WERI-Rb-1 (cell line): Measurements from ENCODE around the gene PATJ.

Source experiments
- DNase-seq: peaks from one replicate; pipeline ENCODE4 v3.0.0-alpha.2; 2020
- H3K27ac ChIP-seq: fragments of 250-450 bp; sonication (Bioruptor Pico); 2 replicates; pipeline ENCODE4 v1.5.1; 2020; ENCODE audit warnings: mild to moderate bottlenecking, moderate library complexity
- H3K27me3 ChIP-seq: fragments of 250-450 bp; sonication (Bioruptor Pico); 2 replicates; pipeline ENCODE4 v1.5.1; 2021; ENCODE audit warnings: mild to moderate bottlenecking, low read depth, moderate library complexity; ENCODE audit not compliant: insufficient read depth, severe bottlenecking
- H3K36me3 ChIP-seq: fragments of 250-450 bp; sonication (Bioruptor Pico); 2 replicates; pipeline ENCODE4 v1.5.1; 2020; ENCODE audit warnings: mild to moderate bottlenecking, moderate library complexity
- H3K4me3 ChIP-seq: 2 replicates; pipeline ENCODE4 v1.5.1; 2011; ENCODE audit warnings: low read depth, mild to moderate bottlenecking, control low read depth, low read length
- H3K9me3 ChIP-seq: fragments of 250-450 bp; sonication (Bioruptor Pico); 2 replicates; pipeline ENCODE4 v1.5.1; 2021; ENCODE audit warnings: mild to moderate bottlenecking, moderate library complexity; ENCODE audit not compliant: severe bottlenecking
- TF ChIP-seq, protein P1 (sequence below): IDR thresholded peaks from 2 replicates; pipeline ENCODE4 v1.5.1; 2011; ENCODE audit warnings: low read depth, mild to moderate bottlenecking, control low read depth, inconsistent platforms, low read length

The PATJ gene

GRCh38 chr1:61967750-61968149 lies 225.5 kb downstream of the PATJ start:
- TF ChIP-seq, protein P1, sequence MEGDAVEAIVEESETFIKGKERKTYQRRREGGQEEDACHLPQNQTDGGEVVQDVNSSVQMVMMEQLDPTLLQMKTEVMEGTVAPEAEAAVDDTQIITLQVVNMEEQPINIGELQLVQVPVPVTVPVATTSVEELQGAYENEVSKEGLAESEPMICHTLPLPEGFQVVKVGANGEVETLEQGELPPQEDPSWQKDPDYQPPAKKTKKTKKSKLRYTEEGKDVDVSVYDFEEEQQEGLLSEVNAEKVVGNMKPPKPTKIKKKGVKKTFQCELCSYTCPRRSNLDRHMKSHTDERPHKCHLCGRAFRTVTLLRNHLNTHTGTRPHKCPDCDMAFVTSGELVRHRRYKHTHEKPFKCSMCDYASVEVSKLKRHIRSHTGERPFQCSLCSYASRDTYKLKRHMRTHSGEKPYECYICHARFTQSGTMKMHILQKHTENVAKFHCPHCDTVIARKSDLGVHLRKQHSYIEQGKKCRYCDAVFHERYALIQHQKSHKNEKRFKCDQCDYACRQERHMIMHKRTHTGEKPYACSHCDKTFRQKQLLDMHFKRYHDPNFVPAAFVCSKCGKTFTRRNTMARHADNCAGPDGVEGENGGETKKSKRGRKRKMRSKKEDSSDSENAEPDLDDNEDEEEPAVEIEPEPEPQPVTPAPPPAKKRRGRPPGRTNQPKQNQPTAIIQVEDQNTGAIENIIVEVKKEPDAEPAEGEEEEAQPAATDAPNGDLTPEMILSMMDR: no peak
- H3K4me3 ChIP-seq: no peak overlapping the region
- no peaks in the 10 kb centered on the region for H3K36me3 ChIP-seq
- no peak for DNase-seq
- no peak overlapping the region for H3K27ac ChIP-seq
- no peaks in the 10 kb centered on the region for H3K9me3 ChIP-seq
- no peaks in the 10 kb centered on the region for H3K27me3 ChIP-seq

- H3K4me3 ChIP-seq: no peak overlapping the region
- TF ChIP-seq, protein P1: no peak
- H3K27me3 ChIP-seq: no peaks in the 10 kb centered on the region
- no peaks in the 10 kb centered on the region for H3K36me3 ChIP-seq
- no peak for DNase-seq
- no peaks in the 10 kb centered on the region for H3K9me3 ChIP-seq
- H3K27ac ChIP-seq: no peak overlapping the region
Observed at GRCh38 chr1:61968869-61969268, 226.6 kb downstream of the PATJ start.

GRCh38 chr1:61973100-61973837 lies 231.0 kb downstream of the PATJ start:
- Histone ChIP-seq H3K9me3 (no peaks in the 10 kb centered on the region), H3K36me3 (no peaks in the 10 kb centered on the region), H3K27ac (no peak overlapping the region), H3K4me3 (no peak overlapping the region), H3K27me3 (no peaks in the 10 kb centered on the region)
- TF ChIP-seq, protein P1: no peak
- no peak for DNase-seq

- DNase-seq: no peak
- Histone ChIP-seq H3K36me3 (no peaks in the 10 kb centered on the region), H3K27me3 (no peaks in the 10 kb centered on the region), H3K27ac (no peak overlapping the region), H3K9me3 (no peaks in the 10 kb centered on the region), H3K4me3 (no peak overlapping the region)
- TF ChIP-seq, protein P1: no peak
Observed at GRCh38 chr1:61975638-61976037, 233.4 kb downstream of the PATJ start.

- H3K27me3 ChIP-seq: no peaks in the 10 kb centered on the region
- H3K4me3 ChIP-seq: no peak overlapping the region
- no peak overlapping the region for H3K27ac ChIP-seq
- H3K9me3 ChIP-seq: no peaks in the 10 kb centered on the region
- H3K36me3 ChIP-seq: no peaks in the 10 kb centered on the region
- TF ChIP-seq, protein P1: no peak
- DNase-seq: no peak
Observed at GRCh38 chr1:61976566-61976965, 234.3 kb downstream of the PATJ start.

- Histone ChIP-seq H3K27me3 (no peaks in the 10 kb centered on the region), H3K36me3 (no peaks in the 10 kb centered on the region), H3K9me3 (no peaks in the 10 kb centered on the region), H3K4me3 (no peak overlapping the region), H3K27ac (no peak overlapping the region)
- DNase-seq: no peak
- TF ChIP-seq, protein P1: no peak
Observed at GRCh38 chr1:61978796-61979195, 236.5 kb downstream of the PATJ start.
